ENCODE results near the gene SERPINE1.

- TF ChIP-seq POLR2AphosphoS5 (IDR thresholded peaks at IDR 0.05) (no peak), CTCF (IDR thresholded peaks at IDR 0.05) (no peak), POLR2A (IDR thresholded peaks at IDR 0.05) (no peak)
Measured at GRCh38 chr7:101096331-101096956, 30.5 kb upstream of the SERPINE1 start.

Data from suprapubic skin (tissue), 4 donors.